Activated effector memory CD4-positive, alpha-beta T cell treated with Interleukin-2 at 50 U/mL for 16 hours (primary cell): ENCODE results near the gene CD47.

Experiments used
- DNase-seq: peaks from one replicate; pipeline ENCODE4 v3.0.0-alpha.2; 2020

The CD47 gene

DNA sequence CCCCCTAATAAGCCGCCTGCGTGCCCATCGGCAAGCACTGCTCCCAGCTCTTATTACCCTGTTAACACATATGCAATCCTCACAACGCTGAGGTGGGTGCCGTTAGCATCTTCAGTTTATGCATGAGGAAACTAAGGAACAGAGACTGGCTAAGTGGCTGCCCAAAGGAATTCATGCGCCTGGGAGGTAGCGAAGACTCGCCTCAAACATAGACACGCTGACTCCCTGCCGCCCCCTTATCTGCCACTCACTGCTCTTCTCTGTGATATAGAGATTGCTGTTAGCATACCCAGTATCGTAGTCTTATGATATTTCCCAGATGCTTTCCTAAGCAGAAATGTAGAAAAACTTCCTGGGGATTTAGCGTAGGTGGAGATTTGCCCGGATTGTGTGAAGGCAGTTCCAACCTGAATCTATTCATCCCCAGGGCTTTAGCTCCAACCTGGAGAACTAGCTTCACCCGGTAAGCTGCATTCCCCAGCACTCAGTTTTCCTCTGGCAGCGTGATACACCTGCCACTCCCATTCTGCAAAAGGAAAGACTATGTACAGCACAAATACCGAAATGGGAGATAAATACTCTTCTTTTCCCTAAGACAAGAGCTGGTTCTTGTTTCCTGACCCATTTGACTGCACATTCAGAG lies 23.7 kb upstream of the CD47 start:
- no peak for DNase-seq

DNA sequence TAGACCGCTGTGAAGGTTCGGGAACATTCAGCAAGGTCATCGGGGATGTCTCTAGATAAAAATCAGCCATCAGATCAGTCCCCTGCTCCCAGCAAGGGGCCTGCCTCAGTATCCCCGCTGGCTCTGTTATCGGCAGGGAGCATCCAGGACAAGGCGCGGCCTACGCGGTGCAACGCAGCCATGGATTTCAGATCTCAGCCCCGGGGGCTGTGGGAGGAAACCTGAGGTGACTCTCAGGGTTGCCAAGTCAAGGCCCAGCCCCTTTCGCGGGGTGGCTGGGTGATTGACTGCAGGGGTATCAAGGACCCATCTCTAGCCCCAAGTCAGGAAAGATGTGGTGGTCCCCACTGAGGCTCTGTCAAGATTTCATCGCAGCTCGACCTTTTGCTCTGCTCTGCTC lies 23.1 kb upstream of the CD47 start:
- DNase-seq: no peak

DNA sequence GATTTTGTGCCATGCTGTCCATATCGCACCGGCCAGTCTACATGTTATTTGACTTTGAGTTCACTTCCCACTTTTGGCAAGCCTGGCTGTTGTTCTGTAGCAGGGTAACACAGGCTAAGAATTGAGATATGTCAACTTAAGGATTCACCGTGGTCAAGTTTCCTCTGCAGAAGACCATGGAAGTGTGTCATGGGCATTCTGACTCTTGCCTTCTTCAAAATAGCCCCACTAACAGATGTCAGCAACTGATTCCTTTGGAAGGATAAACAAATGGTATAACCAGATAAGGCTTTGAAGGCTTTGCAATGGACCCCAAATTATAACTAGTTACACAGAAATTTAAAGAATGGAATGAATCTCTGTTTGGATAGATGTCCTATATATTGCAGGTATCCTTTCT lies 20.1 kb upstream of the CD47 start:
- DNase-seq: no peak

DNA sequence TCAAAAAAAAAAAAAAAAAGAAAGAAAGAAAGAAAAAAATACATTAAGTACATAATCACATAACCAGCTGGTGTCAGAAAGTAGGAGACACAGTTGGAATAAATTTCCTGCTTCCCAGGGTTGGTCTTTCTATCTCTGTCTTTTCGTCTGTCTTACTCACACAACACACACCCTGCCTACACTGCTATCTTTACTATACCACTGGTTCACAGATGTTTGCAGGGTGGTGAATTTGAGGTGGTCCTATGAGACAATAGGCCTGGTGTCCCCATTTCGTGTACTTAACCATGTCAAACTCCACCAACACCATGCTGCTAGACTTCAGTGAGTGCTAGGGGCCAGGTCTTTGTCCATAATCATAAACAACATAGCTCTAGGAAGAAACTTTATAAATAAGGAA lies 17.6 kb upstream of the CD47 start:
- no peak for DNase-seq

DNA sequence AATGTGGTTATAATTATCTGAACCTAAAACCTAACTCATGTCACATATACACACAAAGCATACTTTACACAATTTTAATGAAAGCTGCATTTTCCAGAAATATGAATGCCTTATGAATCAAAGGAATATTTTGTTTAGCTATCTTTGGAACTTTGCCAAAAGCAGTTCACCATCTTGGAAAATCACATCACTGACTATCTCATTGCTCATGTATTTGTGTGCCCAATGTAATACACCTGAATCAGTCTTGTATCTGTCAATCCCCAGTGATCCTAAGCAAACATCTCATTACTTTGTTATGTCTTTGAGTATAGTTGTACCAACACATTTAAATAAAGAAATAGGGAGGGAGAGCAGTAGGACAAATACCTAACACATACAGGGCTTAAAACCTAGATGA lies 15.6 kb upstream of the CD47 start:
- DNase-seq: no peak

DNA sequence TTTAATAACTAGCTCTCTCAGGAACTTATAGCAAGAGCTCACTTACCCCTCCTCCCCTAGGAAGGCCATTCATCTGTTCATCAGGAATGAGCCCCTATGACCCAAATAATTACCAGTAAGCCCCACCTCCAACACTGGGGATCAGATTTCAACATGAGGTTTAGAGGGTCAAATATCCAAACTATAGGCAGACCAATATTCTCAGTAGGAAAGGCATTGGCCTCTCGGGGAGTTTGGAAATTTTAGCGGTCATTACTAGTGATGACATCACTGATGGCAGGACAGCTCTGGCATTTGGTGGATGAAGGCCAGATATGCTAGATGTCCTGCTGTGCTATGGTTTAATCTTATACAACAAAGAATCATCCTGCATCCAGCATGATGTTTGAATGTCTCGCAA lies 15.2 kb upstream of the CD47 start:
- no peak for DNase-seq

DNA sequence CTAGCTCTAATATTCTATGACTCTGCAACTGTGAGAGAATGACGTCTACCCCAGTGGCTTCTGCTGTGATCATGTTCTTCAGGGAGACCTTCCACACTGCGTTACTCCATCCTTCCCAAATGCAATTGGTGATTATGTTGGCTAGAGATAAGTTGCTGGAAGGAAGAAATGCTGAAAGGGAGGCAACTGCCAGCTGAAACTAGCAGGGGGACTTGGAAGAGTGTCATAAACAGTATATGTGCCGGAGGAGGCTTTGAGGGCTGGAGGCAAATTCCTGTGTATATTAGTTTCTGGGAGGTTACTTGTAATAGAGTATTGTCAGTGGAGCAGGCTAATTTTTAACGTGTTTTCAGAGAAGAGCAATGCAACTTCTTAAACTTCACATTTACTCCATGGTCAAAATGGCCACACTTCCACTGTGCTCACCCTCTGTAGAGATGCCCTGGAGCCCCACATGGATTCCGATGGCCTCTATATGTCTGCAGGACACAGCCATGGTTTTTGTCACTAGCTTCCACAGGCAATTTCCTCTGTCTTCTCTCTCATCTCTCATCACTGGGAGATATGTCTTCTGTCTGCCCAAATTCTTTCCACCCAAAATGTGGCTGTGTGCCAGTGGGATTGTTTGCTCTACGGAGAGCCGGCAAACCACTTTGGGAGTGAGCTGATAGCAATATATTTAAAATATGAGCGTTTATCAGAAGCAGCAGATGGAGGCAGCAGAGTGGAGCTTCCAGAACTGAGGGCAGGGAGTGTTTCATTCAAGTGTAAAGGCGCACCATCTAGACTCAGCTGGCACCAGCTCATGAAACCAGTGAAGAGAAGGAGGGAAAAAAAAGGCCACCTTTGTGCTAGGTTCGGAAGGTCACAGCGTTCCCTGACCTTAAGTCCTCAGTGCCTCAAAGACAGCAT lies 13.3 kb upstream of the CD47 start:
- DNase-seq: no peak

DNA sequence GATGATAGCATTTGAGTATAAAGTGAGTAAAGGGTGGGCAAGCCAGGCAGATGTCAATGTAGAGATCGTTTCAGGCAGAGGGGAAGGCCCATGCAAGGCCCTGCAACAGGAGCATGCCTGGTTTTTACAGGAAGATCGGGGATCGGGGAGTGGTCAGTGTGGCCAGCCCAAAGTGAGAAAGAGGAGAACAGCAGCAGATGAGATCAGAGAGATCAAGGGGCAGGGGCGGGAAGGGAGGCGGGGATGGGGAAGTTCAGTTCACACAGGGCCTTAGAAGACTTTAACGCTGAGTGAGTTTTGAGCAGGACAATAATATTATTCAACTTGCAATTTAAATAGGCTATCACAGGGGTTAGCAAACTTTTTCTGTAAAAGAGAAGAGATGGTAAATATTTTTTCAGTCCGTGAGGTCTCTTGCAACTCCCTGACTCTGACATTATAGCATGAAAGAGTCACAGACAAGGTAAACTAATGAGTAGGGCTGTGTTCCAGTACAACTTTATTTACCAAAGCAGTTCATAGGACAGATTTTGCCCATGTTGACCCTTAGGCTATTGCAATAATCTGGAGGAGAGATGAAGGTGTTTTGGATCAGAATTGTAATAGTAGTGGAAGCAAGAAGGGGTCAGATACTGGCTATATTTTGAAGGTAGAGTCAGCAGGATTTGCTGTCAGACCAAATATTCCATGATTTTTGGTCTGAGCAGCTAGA lies 12.4 kb upstream of the CD47 start:
- DNase-seq: no peak

DNA sequence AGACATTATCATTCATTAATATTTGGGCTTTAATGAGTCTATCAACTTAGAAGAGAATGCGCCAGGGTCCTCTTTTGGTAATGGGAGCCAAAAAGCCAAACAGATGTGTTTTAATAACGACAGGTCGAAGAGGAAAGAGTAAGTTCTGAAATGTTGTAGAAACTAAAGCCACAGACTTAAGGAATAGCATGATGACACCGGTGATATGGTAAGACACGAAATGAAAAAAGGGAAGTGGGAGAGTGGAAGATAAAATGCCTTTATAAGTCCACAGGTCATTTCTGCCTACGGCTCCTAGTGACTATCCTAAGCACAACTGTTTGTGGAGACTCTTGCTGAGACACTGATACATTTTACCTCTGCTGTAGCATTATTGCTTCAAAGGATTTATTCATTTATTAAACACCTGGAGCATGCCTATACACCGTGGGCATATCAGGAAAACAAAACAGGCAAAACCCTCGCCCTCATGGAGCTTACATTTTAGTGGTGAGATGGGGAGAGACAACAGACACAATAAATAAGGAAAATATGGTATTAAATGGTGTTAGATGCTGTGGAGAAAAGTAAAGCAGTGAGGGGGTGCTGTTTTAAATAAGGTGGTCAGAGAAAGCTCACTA lies 11.7 kb upstream of the CD47 start:
- no peak for DNase-seq

DNA sequence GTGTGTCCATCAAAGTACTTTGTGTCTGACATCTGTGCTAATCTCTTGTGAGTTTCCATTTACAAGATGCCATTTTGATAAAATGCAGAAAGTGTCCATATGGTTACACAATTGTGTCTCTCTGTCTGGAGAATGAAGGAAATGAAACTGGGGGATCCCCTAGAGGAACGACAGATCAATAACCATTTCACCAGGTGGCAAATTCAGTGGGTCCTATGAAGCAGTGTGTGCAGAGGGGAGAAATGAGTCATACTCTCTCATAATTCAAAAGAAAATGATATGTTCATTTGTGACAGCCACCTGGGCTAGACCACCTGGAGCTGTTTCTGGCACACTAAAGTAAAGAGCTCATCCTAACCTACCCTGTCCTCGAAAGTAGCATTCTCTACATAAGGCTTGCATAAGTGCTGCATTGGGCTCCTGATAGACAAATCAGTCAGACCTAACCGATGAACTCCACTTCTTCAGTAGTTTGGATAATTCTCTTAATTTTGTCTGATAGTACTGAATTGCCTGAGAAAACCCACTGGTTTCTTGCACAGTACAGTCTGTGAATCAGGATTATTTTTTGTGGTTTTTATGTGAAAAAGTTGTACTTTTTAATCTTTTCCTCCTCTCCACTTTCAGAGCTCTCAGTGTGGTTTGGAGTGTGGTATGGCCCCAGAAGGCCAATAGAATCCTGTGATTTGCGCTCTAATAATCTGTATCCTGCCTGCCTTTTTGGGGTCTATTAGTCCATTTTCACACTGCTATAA lies 10.3 kb upstream of the CD47 start:
- DNase-seq: no peak

DNA sequence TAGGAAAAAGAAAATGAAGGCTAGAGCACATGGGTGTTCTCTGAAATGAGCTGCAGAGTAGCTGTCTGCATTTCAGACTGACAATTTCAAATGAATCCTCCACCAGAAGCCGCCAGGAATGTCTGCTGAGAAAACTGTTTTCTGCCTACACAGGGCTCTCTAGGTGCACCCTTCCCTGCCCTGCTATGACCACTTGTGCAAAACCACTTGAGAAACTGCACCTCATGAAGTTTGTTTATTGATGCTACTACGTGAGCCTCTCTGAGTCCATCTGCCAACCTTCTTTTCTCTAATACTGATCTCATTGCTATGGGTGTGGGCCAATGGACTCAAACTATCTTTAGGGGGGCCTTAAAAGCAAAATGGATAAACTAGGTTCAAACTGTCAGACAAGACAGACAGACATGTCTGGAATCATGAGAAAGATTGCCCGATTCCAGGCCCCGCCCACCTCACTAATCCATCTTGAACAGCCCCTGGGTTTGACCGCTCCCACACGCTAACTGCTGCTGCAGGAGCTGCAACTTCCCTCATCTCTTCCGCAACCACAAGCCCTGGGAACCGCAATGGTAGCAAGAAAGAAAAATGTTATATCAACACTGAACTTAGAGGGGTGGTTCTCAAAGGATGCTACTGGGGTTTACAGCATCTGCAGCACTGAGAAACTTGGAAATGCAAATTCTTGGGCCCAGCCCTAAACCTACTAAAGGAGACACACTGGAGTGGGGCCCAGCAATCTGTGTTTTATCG lies 9.0 kb upstream of the CD47 start:
- no peak for DNase-seq

DNA sequence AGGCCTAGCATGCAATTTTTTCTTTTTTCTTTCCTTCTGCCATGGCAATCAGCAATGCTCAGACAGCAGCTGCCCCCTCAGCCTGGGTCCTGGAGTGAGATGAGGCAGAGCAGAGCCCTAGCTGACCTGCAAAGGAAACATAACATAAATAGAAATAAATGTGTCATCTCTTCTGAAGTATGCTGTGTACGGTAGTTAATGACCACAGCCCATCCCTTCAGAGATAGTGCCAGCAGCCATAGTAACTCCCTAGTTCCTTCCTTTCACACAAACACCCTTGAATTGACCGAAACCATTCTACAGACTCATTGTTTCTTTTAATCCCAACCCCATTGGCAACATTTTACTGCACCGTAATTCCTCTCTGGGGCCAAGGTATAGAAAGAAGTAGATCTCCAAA lies 8.4 kb upstream of the CD47 start:
- DNase-seq: no peak

DNA sequence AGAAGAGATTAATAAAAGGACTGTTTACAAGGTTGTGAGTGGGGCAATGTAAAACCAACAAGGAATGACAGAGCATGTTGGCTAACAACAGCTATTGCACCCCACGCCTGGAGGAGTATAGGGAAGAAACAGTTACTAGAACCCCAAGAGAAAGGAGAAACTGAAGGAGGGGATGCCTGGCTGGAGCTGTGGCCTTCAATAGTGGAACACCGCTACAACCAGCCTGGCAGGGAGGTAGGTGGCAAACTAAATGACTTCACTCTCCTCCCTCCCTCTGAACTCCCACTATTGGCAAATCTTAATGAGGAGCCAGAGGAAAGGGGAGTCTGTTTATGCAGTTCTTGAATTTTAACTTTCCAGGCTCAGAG lies 7.2 kb upstream of the CD47 start:
- no peak for DNase-seq

DNA sequence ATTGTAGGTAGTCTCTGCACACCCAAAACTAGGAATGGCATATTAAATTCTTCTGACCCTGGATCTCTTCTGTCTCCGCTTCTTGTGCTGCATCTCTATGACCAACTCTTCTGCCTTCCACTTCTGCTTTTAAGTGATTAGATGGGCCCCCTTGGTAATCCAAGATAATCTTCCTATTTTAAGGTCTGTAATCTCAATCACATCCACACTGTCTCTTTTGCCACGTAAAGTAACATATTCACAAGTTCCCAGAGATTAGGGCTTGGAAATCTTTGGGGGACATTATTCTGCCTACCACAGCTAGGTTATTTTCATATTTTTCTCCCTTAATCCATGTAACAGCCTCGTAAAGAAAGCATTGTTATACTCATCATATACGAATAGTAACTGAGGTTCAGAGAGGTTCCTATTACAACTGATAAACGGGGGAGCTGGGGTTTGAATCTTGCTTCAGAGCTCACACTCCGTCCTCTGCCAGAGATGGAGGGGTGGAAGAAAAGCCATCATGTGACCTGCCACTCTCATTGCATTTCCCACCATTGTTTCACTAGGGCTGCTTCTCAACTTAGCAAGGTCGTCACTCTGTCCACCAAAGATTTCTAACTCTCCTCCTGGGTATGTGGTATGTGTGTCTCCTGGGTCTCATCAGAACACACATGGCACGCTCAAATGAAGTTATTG lies 6.6 kb upstream of the CD47 start:
- DNase-seq: no peak

DNA sequence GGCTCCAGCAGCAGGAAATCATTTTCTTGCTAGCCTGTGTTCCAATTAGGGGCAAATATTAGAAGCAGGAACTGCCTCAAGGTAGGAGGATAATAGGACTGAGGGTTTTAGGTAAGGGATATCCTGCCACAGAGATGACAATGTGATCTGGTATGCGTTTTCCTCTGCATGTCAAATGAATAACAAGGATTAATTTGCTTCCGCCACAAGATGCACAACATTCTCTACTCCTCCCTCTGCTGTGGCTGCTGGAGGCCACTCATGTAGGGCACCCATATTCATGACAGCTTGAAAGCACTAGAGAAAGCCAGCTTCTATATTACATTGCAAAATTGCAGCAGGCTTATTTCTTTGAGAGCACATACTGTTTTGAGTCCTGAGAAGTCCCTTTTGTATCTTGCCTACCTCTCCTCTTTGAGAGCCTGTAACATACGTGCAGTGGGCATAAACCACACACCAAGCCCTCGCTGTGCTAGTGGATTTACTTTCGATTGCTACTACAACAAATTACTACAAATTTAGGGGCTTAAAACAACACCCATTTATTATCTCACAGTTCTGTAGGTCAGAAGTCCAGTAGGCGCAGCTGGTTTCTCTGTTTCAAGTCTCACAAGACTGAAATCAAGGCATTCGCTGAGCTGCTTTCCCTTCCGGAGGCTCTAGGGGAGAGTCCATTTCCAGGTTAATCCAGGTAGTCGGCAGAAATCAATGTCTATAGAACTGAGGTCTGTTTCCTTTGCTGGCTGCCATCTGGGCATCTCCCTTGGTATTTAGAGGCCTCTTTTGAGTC lies 5.9 kb upstream of the CD47 start:
- DNase-seq: no peak

DNA sequence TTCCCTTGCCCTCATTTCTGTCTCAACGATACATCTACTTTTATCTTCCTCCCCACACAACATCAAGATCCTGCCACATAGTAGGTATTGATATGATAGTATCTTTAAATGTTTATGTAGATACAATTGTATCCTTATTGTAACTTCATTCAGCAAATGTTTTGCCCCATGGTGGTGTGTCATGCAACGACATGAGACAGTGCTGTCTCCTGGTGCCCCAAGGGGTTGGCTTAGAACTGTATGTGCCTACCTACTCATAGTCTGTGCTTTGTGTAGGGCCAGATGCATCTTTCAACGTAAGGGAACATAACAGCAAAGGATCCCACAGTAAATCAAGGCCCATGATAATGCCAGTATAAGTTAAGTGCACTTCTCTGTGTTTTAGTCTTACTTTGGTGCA lies 2.8 kb upstream of the CD47 start:
- DNase-seq: no peak

DNA sequence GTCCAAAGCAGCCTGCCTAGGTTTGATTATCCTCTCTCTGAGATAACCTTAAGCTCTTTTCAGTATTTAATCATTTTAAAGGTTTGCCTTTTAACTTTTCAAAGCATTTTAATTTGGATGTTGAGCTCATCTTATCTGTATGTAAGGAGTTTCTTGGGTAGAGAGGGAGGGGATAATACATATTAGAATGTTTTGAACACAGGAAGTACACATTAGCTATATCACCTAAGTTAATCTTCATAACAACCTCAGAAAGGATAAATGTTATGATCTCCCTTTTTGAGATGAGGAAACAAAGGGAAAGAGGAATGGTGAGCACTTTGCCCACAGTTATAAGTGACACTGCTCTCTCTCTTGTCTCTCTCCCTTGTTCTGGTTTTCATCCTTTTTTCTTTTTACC lies 2.2 kb upstream of the CD47 start:
- DNase-seq: no peak

DNA sequence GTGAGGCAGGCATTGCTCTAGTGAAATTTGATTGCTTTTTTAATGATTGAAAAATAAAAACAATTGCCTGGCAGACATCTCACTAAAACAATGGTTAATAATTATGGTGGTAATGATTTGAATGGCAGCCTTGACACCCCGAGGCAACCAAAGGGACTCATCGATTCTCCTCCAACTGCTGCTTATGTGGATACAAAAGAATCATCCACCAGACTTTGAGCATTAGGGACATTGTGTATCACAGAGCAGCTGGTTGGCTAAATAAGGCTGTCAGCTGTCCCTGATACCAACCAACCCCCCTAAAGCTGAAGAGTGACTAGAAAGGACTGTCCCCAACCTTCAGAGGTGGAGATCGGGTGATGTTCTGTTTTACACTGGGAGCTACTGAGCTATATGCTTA lies 1.7 kb upstream of the CD47 start:
- no peak for DNase-seq

DNA sequence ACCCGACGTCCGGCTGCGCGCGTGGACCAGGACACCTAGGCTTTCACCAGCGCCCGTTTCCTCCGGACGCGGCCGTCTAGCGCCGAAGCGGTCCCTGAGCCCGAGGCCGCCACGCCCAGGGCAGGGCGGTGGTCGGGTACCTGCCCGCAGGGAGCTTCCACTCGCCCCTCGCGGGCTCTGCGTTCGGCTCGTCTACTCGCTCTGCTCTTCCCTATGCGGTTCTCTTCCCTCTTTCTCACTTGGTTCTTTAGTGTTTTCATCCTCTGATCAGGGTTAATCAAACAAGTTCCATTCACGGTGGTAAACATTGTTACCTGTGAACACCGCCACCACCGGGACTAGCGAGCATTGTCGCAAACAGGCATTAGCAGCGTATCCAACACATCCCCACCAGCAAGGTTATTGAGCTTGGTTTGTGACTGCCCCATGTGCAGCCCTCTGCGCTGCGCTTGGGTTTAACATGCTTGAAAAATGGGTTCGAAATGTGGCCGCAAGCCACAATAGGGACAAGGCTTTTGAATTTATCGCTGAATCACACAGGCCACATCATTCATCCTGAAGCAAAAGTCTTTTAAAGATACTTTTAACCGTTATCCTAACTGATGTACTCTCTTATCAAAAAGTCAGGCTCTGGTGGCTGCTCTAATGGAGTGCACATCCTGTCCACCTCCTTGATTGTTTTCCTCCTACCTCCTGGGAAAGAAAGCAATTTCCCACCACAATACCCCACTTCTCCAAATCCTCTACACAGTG lies 843 bp upstream of the CD47 start:
- peak; percentile 32 for DNase-seq
